ENCODE measurements around the gene PCLAF. TPM values are rescaled to one million over a fixed set of nuclear protein-coding genes. Genes with fewer than 3 reads are reported as not detected.

PCLAF gene
- total RNA-seq, 2 donors from 2014 or later: 61.5 to 101 TPM

GRCh38 chr15:64314456-64314855 lies 66.8 kb downstream of the PCLAF start:
- no peak for ATAC-seq (replicated peaks)
- Mint-ChIP-seq H3K36me3 (ENCODE audit: low read depth) (peaks cover 8% of the 10 kb centered on the region), H3K27ac (peak overlapping the region; percentile 63), H3K27me3 (no peaks in the 10 kb centered on the region), H3K4me3 (no peak overlapping the region), H3K9me3 (no peaks in the 10 kb centered on the region), H3K4me1 (peaks cover 10% of the 10 kb centered on the region)

Other genes starting within 250 kb of the PCLAF start
- gene SNX22, start 229.7 kb downstream of the PCLAF start, total RNA-seq: under 1 TPM; 0.26 to 0.77 TPM
- 100 to 1,000 TPM; 194 to 363 TPM for gene PPIB, start 218.4 kb downstream of the PCLAF start, total RNA-seq
- 10 to 100 TPM; 34.5 to 38.0 TPM for gene CSNK1G1, start 25.3 kb downstream of the PCLAF start, total RNA-seq
- 10 to 100 TPM; 26.6 to 26.7 TPM for gene TRIP4, start 6.4 kb upstream of the PCLAF start, total RNA-seq
- 10 to 100 TPM; 27.3 to 41.2 TPM for gene ZNF609, start 79.1 kb upstream of the PCLAF start, total RNA-seq

Data from activated T-helper 17 cell treated with anti-CD3 and anti-CD28 coated beads, Interleukin-2, amount 50 U/mL, for 72 hours (primary cell).